ENCODE data around the gene FAM72C.
"Not testable (repeated sequence)": the region's sequence is repeated elsewhere in the genome, so short reads cannot be mapped to it uniquely, and the experiment has no call there.

FAM72C gene

GRCh38 chr1:143984721-143985473 lies 13.1 kb upstream of the FAM72C start:
- DNase-seq = not testable (repeated sequence)

- not testable (repeated sequence) for DNase-seq
Observed at GRCh38 chr1:143974416-143974815, 2.6 kb upstream of the FAM72C start.

GRCh38 chr1:143973876-143974414 lies 2.2 kb upstream of the FAM72C start:
- not testable (repeated sequence) for DNase-seq

- not testable (repeated sequence) for DNase-seq
Observed at GRCh38 chr1:143972753-143973326, 1.1 kb upstream of the FAM72C start.

- not testable (repeated sequence) for DNase-seq
Observed at GRCh38 chr1:143965860-143966259, 5.9 kb downstream of the FAM72C start.

GRCh38 chr1:143964294-143964693 lies 7.5 kb downstream of the FAM72C start:
- DNase-seq = not testable (repeated sequence)

- DNase-seq = not testable (repeated sequence)
Observed at GRCh38 chr1:143955930-143956329, 15.9 kb downstream of the FAM72C start.

- not testable (repeated sequence) for DNase-seq
Observed at GRCh38 chr1:143952913-143953312, 18.9 kb downstream of the FAM72C start.

- not testable (repeated sequence) for DNase-seq
Observed at GRCh38 chr1:143951485-143952391, 20.0 kb downstream of the FAM72C start.

GRCh38 chr1:143947749-143948148 lies 24.0 kb downstream of the FAM72C start:
- not testable (repeated sequence) for DNase-seq

GRCh38 chr1:143945253-143945652 lies 26.5 kb downstream of the FAM72C start:
- not testable (repeated sequence) for DNase-seq

GRCh38 chr1:143944576-143945240 lies 27.1 kb downstream of the FAM72C start:
- not testable (repeated sequence) for DNase-seq

- not testable (repeated sequence) for DNase-seq
Observed at GRCh38 chr1:143943319-143943978, 28.3 kb downstream of the FAM72C start.

- not testable (repeated sequence) for DNase-seq
Observed at GRCh38 chr1:143942238-143942860, 29.4 kb downstream of the FAM72C start.

GRCh38 chr1:143939666-143940065 lies 32.1 kb downstream of the FAM72C start:
- DNase-seq = not testable (repeated sequence)

- DNase-seq = not testable (repeated sequence)
Observed at GRCh38 chr1:143938922-143939321, 32.9 kb downstream of the FAM72C start.

GRCh38 chr1:143936457-143937115 lies 35.2 kb downstream of the FAM72C start:
- peak; percentile 8 to 33 for DNase-seq

- not testable (repeated sequence) for DNase-seq
Observed at GRCh38 chr1:143919127-143919526, 52.7 kb downstream of the FAM72C start.

- DNase-seq = not testable (repeated sequence)
Observed at GRCh38 chr1:143918552-143918951, 53.2 kb downstream of the FAM72C start.

GRCh38 chr1:143913705-143914104 lies 58.1 kb downstream of the FAM72C start:
- DNase-seq = not testable (repeated sequence)

Measured in SHP77 (cell line).